NT2/D1 (cell line): ENCODE results near the gene STARD3.

Experiments
- DNase-seq: peaks from one replicate; pipeline ENCODE4 v3.0.0-alpha.2; 2011; ENCODE audit warnings: low read depth, low spot score
- H3K27me3 ChIP-seq: 2 replicates; pipeline ENCODE4 v1.6.0; 2011; ENCODE audit warnings: mild to moderate bottlenecking; ENCODE audit not compliant: insufficient read length, insufficient read depth
- H3K36me3 ChIP-seq: 2 replicates; pipeline ENCODE4 v1.6.1; 2011; ENCODE audit warnings: mild to moderate bottlenecking, low read length, mixed read lengths; ENCODE audit not compliant: insufficient read depth, insufficient read length
- H3K4me1 ChIP-seq: 2 replicates; pipeline ENCODE4 v1.5.1; 2011; ENCODE audit not compliant: insufficient read depth, insufficient read length
- H3K4me3 ChIP-seq: 2 replicates; pipeline ENCODE4 v1.5.1; 2011; ENCODE audit warnings: low read depth; ENCODE audit not compliant: insufficient read length
- H3K9ac ChIP-seq: 2 replicates; pipeline ENCODE4 v1.6.0; 2011; ENCODE audit warnings: low read depth; ENCODE audit not compliant: insufficient read length
- H3K9me3 ChIP-seq: 2 replicates; pipeline ENCODE4 v1.5.1; 2011; ENCODE audit warnings: mild to moderate bottlenecking, low read length; ENCODE audit not compliant: insufficient read depth
- SUZ12 ChIP-seq: IDR thresholded peaks from 2 replicates; pipeline ENCODE4 v1.6.1; 2011; ENCODE audit not compliant: insufficient read length, insufficient read depth; ENCODE audit errors: extremely low read depth
- YY1 ChIP-seq: IDR thresholded peaks from 2 replicates; pipeline ENCODE4 v1.6.1; 2011; ENCODE audit not compliant: insufficient read length, insufficient read depth
- ZNF274 ChIP-seq: IDR thresholded peaks from 2 replicates; pipeline ENCODE4 v1.6.1; 2011; ENCODE audit warnings: mild to moderate bottlenecking, low read depth, low read length

Gene STARD3

GRCh38 chr17:39597372-39598046, 39.4 kb upstream of the STARD3 start:
- Histone ChIP-seq H3K9me3 (no peaks in the 10 kb centered on the region), H3K9ac (no peak overlapping the region), H3K36me3 (no peaks in the 10 kb centered on the region), H3K4me1 (peaks cover 8% of the 10 kb centered on the region), H3K27me3 (peaks cover 100% of the 10 kb centered on the region), H3K4me3 (no peak overlapping the region)
- TF ChIP-seq ZNF274 (no peak), SUZ12 (no peak), YY1 (no peak)
- DNase-seq: no peak

DNA sequence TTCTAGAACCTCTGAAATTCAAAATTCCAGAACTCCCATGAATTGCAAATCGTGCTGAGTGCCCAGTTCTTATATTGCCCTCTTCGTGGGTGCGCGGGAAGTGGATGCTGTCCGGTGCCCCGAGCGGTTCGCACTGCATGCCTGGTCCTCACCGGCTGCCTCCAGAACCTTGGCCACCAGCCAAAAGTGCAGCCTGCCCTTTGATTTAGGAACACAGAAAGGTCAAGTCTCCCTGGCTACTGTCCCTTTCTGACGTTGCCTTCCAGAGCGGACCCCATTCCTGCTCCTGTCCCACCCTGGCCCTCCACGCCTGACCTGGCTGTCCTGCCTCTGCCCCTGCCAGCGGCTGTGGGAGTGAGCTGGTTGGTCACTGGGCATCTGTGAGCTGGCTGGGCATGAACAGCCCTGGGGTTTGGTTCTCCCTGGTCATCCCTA, 38.9 kb upstream of the STARD3 start:
- no peak overlapping the region for H3K9ac ChIP-seq
- H3K9me3 ChIP-seq: no peaks in the 10 kb centered on the region
- no peak overlapping the region for H3K4me3 ChIP-seq
- TF ChIP-seq SUZ12: peak; percentile 96
- TF ChIP-seq ZNF274: no peak
- no peak for DNase-seq
- H3K4me1 ChIP-seq: peaks cover 8% of the 10 kb centered on the region
- no peaks in the 10 kb centered on the region for H3K36me3 ChIP-seq
- peaks cover 100% of the 10 kb centered on the region for H3K27me3 ChIP-seq

- peaks cover 8% of the 10 kb centered on the region for H3K4me1 ChIP-seq
- H3K36me3 ChIP-seq: no peaks in the 10 kb centered on the region
- no peak for DNase-seq
- no peaks in the 10 kb centered on the region for H3K9me3 ChIP-seq
- no peak overlapping the region for H3K9ac ChIP-seq
- TF ChIP-seq YY1 (no peak), ZNF274 (no peak), SUZ12 (no peak)
- no peak overlapping the region for H3K4me3 ChIP-seq
- peaks cover 100% of the 10 kb centered on the region for H3K27me3 ChIP-seq
These were observed 38.3 kb upstream of the STARD3 start for GRCh38 chr17:39598630-39599003.

DNA sequence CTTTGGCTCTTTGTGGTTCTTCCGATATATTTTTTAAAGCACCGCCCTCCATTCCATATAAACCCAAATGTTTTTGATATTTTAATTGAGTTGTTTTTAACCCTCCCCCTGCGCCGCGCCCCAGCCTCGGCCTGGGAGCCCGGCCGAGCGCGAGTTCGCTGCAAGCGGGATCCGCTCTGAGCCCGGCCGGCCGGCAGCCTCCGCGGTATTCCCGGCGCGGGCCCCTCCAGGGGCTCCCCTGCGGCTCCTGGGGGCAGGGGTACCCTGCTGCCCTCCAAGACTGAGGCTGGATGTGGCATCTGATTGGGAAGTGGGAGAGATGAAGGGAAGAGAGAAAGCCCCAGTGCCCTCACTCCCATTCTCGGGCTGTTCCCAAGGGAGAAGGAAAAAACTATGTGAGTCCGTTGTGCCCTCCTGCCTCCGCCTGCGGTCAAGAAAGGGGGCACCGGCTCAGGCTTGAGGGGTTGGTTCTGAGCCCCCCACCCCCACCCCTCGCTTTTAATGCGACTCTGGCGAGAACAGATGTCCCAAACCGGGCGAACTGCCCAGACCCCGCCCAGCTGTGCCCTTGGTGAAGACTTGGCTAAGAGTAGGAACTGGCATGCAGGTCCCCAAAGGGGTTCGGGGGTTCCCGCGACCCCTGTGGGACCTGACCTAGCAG, 37.8 kb upstream of the STARD3 start:
- peak; percentile 96 for TF ChIP-seq SUZ12
- TF ChIP-seq ZNF274: no peak
- no peak for TF ChIP-seq YY1
- Histone ChIP-seq H3K9me3 (no peaks in the 10 kb centered on the region), H3K4me3 (no peak overlapping the region), H3K36me3 (no peaks in the 10 kb centered on the region), H3K9ac (no peak overlapping the region), H3K27me3 (peaks cover 100% of the 10 kb centered on the region), H3K4me1 (peaks cover 13% of the 10 kb centered on the region)
- no peak for DNase-seq

DNA sequence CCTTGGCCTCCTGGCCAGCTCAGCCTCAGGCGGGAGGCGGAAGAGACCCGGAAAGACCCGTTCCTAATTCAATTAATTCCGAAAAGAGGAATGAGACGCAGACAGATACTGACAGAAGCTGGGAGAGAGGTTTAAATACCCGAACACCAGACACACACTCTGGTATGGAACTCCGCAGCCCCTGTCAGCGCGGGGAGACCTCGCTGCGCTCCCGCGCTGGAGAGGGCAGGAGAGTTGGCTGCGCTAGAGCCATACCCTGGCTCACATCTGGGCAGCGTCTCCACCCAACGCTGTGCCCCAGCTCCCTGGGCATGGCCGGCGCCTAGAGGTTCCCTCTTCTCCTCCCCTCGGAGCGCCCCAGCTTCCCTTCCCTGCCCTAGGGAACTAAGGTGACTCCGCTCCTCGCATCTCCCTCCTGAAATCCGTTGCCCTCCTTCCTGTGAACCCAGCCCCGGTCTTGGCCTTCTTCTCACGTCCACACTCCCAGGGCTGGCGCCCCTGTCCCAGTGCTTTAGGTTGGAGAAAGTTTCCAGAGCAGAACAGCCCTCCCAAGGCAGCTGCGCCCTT, 37.2 kb upstream of the STARD3 start:
- H3K4me3 ChIP-seq: no peak overlapping the region
- TF ChIP-seq ZNF274: no peak
- peak; percentile 100 for TF ChIP-seq SUZ12
- TF ChIP-seq YY1: no peak
- H3K9me3 ChIP-seq: no peaks in the 10 kb centered on the region
- H3K4me1 ChIP-seq: peaks cover 13% of the 10 kb centered on the region
- no peak overlapping the region for H3K9ac ChIP-seq
- no peaks in the 10 kb centered on the region for H3K36me3 ChIP-seq
- H3K27me3 ChIP-seq: peaks cover 100% of the 10 kb centered on the region
- no peak for DNase-seq

GRCh38 chr17:39600288-39600996, 36.5 kb upstream of the STARD3 start:
- H3K36me3 ChIP-seq: no peaks in the 10 kb centered on the region
- H3K4me1 ChIP-seq: peaks cover 16% of the 10 kb centered on the region
- no peak overlapping the region for H3K9ac ChIP-seq
- DNase-seq: no peak
- H3K9me3 ChIP-seq: no peaks in the 10 kb centered on the region
- H3K27me3 ChIP-seq: peaks cover 100% of the 10 kb centered on the region
- H3K4me3 ChIP-seq: no peak overlapping the region
- TF ChIP-seq ZNF274 (no peak), YY1 (no peak), SUZ12 (no peak)
